Thyroid gland (tissue), 4 donors: Measurements from ENCODE around the gene GGT1.

ENCODE experiments used
- POLR2A ChIP-seq, 2 donors: fragments of 450-650 bp; IDR thresholded peaks; one replicate each; pipeline ENCODE4 v1.6.1; 2017; ENCODE audit warnings: antibody characterized with exemption in 2 of 2, mild to moderate bottlenecking in 2 of 2, moderate library complexity in 1 of 2
- TF ChIP-seq, protein P1 (sequence below), 6 experiments: fragments of 200-600 bp in 3 of 6; fragments of 450-650 bp in 3 of 6; sonication (generic) in 3 of 6; IDR thresholded peaks; one replicate each; pipeline ENCODE4 v1.5.1; 2016 to 2019; ENCODE audit warnings: antibody characterized with exemption in 6 of 6, mild to moderate bottlenecking in 2 of 6, inconsistent platforms in 1 of 6, moderate library complexity in 1 of 6

GRCh38 chr22:24559471-24559870 lies 43.5 kb upstream of the GGT1 start:
- TF ChIP-seq, protein P1, sequence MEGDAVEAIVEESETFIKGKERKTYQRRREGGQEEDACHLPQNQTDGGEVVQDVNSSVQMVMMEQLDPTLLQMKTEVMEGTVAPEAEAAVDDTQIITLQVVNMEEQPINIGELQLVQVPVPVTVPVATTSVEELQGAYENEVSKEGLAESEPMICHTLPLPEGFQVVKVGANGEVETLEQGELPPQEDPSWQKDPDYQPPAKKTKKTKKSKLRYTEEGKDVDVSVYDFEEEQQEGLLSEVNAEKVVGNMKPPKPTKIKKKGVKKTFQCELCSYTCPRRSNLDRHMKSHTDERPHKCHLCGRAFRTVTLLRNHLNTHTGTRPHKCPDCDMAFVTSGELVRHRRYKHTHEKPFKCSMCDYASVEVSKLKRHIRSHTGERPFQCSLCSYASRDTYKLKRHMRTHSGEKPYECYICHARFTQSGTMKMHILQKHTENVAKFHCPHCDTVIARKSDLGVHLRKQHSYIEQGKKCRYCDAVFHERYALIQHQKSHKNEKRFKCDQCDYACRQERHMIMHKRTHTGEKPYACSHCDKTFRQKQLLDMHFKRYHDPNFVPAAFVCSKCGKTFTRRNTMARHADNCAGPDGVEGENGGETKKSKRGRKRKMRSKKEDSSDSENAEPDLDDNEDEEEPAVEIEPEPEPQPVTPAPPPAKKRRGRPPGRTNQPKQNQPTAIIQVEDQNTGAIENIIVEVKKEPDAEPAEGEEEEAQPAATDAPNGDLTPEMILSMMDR (IDR thresholded peaks at IDR 0.05), result no peak
- no peak for TF ChIP-seq POLR2A (IDR thresholded peaks at IDR 0.05)
